CD8-positive, alpha-beta memory T cell (primary cell): ENCODE data around the gene LRRK1. TPM values are rescaled to one million over a fixed set of nuclear protein-coding genes. Genes with fewer than 3 reads are reported as not detected.

Experiments used
- CTCF ChIA-PET: fragments of 350-600 bp; sonication (Branson Sonifier 250); formaldehyde crosslinking; loops from one replicate; lab custom pipeline; 2021; ENCODE audit warnings: antibody characterized with exemption; lab: Charles Lee
- POLR2A ChIA-PET: fragments of 350-600 bp; sonication (Branson Sonifier 250); formaldehyde crosslinking; loops from one replicate; lab custom pipeline; 2021; ENCODE audit warnings: antibody characterized with exemption; lab: Charles Lee
- DNase-seq, 5 donors: peaks; one replicate each; pipeline versions ENCODE4 v3.0.0 to v3.0.0-alpha.2; 2020 to 2022; ENCODE audit warnings: mixed read lengths in 1 of 5
- H3K27ac ChIP-seq: one replicate; pipeline ENCODE4 v1.7.0; 2013; ENCODE audit warnings: low read depth, mild to moderate bottlenecking, low read length, moderate library complexity
- H3K27me3 ChIP-seq: 2 replicates; pipeline ENCODE4 v1.7.0; 2013; ENCODE audit warnings: low read length, mild to moderate bottlenecking; ENCODE audit not compliant: insufficient read depth, poor library complexity, severe bottlenecking
- H3K36me3 ChIP-seq: 2 replicates; pipeline ENCODE4 v1.7.0; 2013; ENCODE audit warnings: mild to moderate bottlenecking, low read length, moderate library complexity; ENCODE audit not compliant: insufficient read depth
- H3K4me1 ChIP-seq: 2 replicates; pipeline ENCODE4 v1.7.0; 2013; ENCODE audit warnings: mild to moderate bottlenecking, low read length, moderate library complexity; ENCODE audit not compliant: insufficient read depth
- H3K4me3 ChIP-seq: 2 replicates; pipeline ENCODE4 v1.7.0; 2013; ENCODE audit warnings: mild to moderate bottlenecking, low read length
- H3K9me3 ChIP-seq: 2 replicates; pipeline ENCODE4 v1.7.0; 2013; ENCODE audit warnings: mild to moderate bottlenecking, low read length
- H3K27ac Mint-ChIP-seq, 8 donors: one replicate each; pipeline ENCODE4 v1.8.0; 2020 to 2021; ENCODE audit warnings: mixed read lengths in 8 of 8, mild to moderate bottlenecking in 6 of 8, inconsistent platforms in 3 of 8, moderate library complexity in 3 of 8
- H3K27me3 Mint-ChIP-seq, 2 donors: one replicate each; pipeline ENCODE4 v1.8.0; 2020 to 2021; ENCODE audit warnings: mixed read lengths in 2 of 2, mild to moderate bottlenecking in 1 of 2, moderate library complexity in 1 of 2
- H3K36me3 Mint-ChIP-seq, 3 donors: one replicate each; pipeline ENCODE4 v1.8.0; 2020 to 2021; ENCODE audit warnings: mixed read lengths in 3 of 3, inconsistent platforms in 1 of 3, mild to moderate bottlenecking in 1 of 3
- H3K4me1 Mint-ChIP-seq, 3 donors: one replicate each; pipeline ENCODE4 v1.8.0; 2020 to 2021; ENCODE audit warnings: mixed read lengths in 3 of 3, inconsistent platforms in 1 of 3, mild to moderate bottlenecking in 1 of 3
- H3K4me3 Mint-ChIP-seq, 7 donors: one replicate each; pipeline ENCODE4 v1.8.0; 2020 to 2021; ENCODE audit warnings: mixed read lengths in 7 of 7, mild to moderate bottlenecking in 6 of 7, moderate library complexity in 4 of 7, inconsistent platforms in 2 of 7
- H3K9me3 Mint-ChIP-seq, 5 donors: one replicate each; pipeline ENCODE4 v1.8.0; 2020 to 2022; ENCODE audit warnings: mixed read lengths in 5 of 5, mild to moderate bottlenecking in 3 of 5, moderate library complexity in 2 of 5, inconsistent platforms in 1 of 5
- polyA plus RNA-seq: library from polyadenylated mRNA; unstranded; fragments of 300-500 nt; fragmentation: Illumina TruSeq; gene quantifications from one replicate; pipeline ENCODE4 v1.2.3, GENCODE V29; 2021
- total RNA-seq, 2 experiments: library from RNA; stranded (reverse); gene quantifications; one replicate each; pipeline ENCODE4 v1.2.3, GENCODE V29; 2021

The LRRK1 gene
- total and polyA plus RNA-seq, 3 experiments from 2014 or later, result 0.31 to 0.79 TPM; not detected in 1

GRCh38 chr15:101088271-101088670 lies 169.1 kb downstream of the LRRK1 start:
- no peaks in the 10 kb centered on the region for H3K36me3 Mint-ChIP-seq
- Histone ChIP-seq H3K27ac (no peak overlapping the region), H3K9me3 (no peaks in the 10 kb centered on the region), H3K27me3 (no peaks in the 10 kb centered on the region), H3K4me3 (no peak overlapping the region), H3K4me1 (no peaks in the 10 kb centered on the region), H3K36me3 (no peaks in the 10 kb centered on the region)
- H3K27ac Mint-ChIP-seq, result no peak overlapping the region
- POLR2A ChIA-PET, result no interaction called here
- H3K4me1 Mint-ChIP-seq, result no peaks in the 10 kb centered on the region
- peaks cover 2 to 6% of the 10 kb centered on the region in 2 donors for H3K27me3 Mint-ChIP-seq
- DNase-seq, result no peak
- CTCF ChIA-PET, result interaction anchor here (0.6 to 5.0 kb wide), 7 partner anchors 117 to 175 kb away, joined by 3 to 43 read pairs (median 3); partner anchors contain the start of gene CHSY1
- H3K9me3 Mint-ChIP-seq, result no peaks in the 10 kb centered on the region
- H3K4me3 Mint-ChIP-seq, result no peak overlapping the region

- peak; percentile 64 to 79 (median 69) for DNase-seq
- H3K27ac ChIP-seq, result no peak overlapping the region
- peaks cover 5 to 10% of the 10 kb centered on the region in 2 donors for H3K27me3 Mint-ChIP-seq
- peaks cover 0 to 2% (median 0%) of the 10 kb centered on the region in 3 donors for H3K4me1 Mint-ChIP-seq
- H3K4me1 ChIP-seq, result no peaks in the 10 kb centered on the region
- ChIA-PET CTCF (interaction anchor here (0.6 to 5.0 kb wide), 12 partner anchors 73 to 175 kb away, joined by 3 to 43 read pairs (median 5); no protein-coding TSS in a partner anchor), POLR2A (no interaction called here)
- H3K4me3 Mint-ChIP-seq, result no peak overlapping the region
- no peaks in the 10 kb centered on the region for H3K9me3 ChIP-seq
- H3K36me3 ChIP-seq, result no peaks in the 10 kb centered on the region
- no peaks in the 10 kb centered on the region for H3K27me3 ChIP-seq
- H3K36me3 Mint-ChIP-seq, result no peaks in the 10 kb centered on the region
- H3K9me3 Mint-ChIP-seq, result no peaks in the 10 kb centered on the region
- no peak overlapping the region for H3K4me3 ChIP-seq
- no peak overlapping the region for H3K27ac Mint-ChIP-seq
These were observed 169.8 kb downstream of the LRRK1 start for GRCh38 chr15:101088788-101089578.

GRCh38 chr15:101089579-101090427 lies 170.6 kb downstream of the LRRK1 start:
- Histone ChIP-seq H3K4me3 (no peak overlapping the region), H3K27me3 (no peaks in the 10 kb centered on the region), H3K27ac (no peak overlapping the region), H3K36me3 (no peaks in the 10 kb centered on the region), H3K9me3 (no peaks in the 10 kb centered on the region), H3K4me1 (no peaks in the 10 kb centered on the region)
- ChIA-PET CTCF (interaction anchor here (0.9 to 2.5 kb wide), 11 partner anchors 25 to 170 kb away, joined by 3 to 19 read pairs (median 5); partner anchors contain the start of gene CHSY1), POLR2A (no interaction called here)
- Mint-ChIP-seq H3K4me3 (no peak overlapping the region), H3K27ac (no peak overlapping the region), H3K4me1 (peaks cover 0 to 4% (median 0%) of the 10 kb centered on the region in 3 donors), H3K27me3 (peaks cover 9 to 10% of the 10 kb centered on the region in 2 donors), H3K9me3 (no peaks in the 10 kb centered on the region), H3K36me3 (no peaks in the 10 kb centered on the region)
- DNase-seq, result no peak

GRCh38 chr15:101090428-101090790 lies 171.3 kb downstream of the LRRK1 start:
- Histone ChIP-seq H3K4me1 (no peaks in the 10 kb centered on the region), H3K27me3 (no peaks in the 10 kb centered on the region), H3K27ac (no peak overlapping the region), H3K4me3 (no peak overlapping the region), H3K9me3 (no peaks in the 10 kb centered on the region), H3K36me3 (no peaks in the 10 kb centered on the region)
- Mint-ChIP-seq H3K27me3 (peaks cover 9 to 12% of the 10 kb centered on the region in 2 donors), H3K9me3 (no peaks in the 10 kb centered on the region), H3K4me3 (no peak overlapping the region), H3K36me3 (no peaks in the 10 kb centered on the region), H3K27ac (no peak overlapping the region), H3K4me1 (peaks cover 0 to 4% (median 0%) of the 10 kb centered on the region in 3 donors)
- DNase-seq, result no peak
- ChIA-PET POLR2A (no interaction called here), CTCF (interaction anchor here (1.0 to 2.5 kb wide), 9 partner anchors 24 to 170 kb away, joined by 3 to 19 read pairs (median 5); partner anchors contain the start of gene CHSY1)

GRCh38 chr15:101091080-101092017 lies 172.2 kb downstream of the LRRK1 start:
- POLR2A ChIA-PET, result no interaction called here
- Mint-ChIP-seq H3K4me3 (no peak overlapping the region), H3K4me1 (peaks cover 0 to 4% (median 0%) of the 10 kb centered on the region in 3 donors), H3K36me3 (no peaks in the 10 kb centered on the region), H3K27ac (no peak overlapping the region), H3K27me3 (peaks cover 9 to 12% of the 10 kb centered on the region in 2 donors), H3K9me3 (no peaks in the 10 kb centered on the region)
- H3K4me3 ChIP-seq, result no peak overlapping the region
- no peaks in the 10 kb centered on the region for H3K4me1 ChIP-seq
- H3K9me3 ChIP-seq, result no peaks in the 10 kb centered on the region
- no peak for DNase-seq
- no peaks in the 10 kb centered on the region for H3K36me3 ChIP-seq
- no peak overlapping the region for H3K27ac ChIP-seq
- H3K27me3 ChIP-seq, result no peaks in the 10 kb centered on the region
- CTCF ChIA-PET, result interaction anchor here (1.5 to 2.6 kb wide), 6 partner anchors 83 to 166 kb away, joined by 5 to 19 read pairs (median 7); partner anchors contain the start of gene CHSY1

GRCh38 chr15:101092156-101092866 lies 173.2 kb downstream of the LRRK1 start:
- Mint-ChIP-seq H3K9me3 (no peaks in the 10 kb centered on the region), H3K4me1 (peaks cover 0 to 4% (median 0%) of the 10 kb centered on the region in 3 donors), H3K27me3 (peaks cover 12% of the 10 kb centered on the region in 2 donors), H3K27ac (no peak overlapping the region), H3K36me3 (no peaks in the 10 kb centered on the region), H3K4me3 (no peak overlapping the region)
- ChIA-PET CTCF (interaction anchor here (2.6 kb wide), 1 partner anchor 165 kb away, joined by 10 read pairs; no protein-coding TSS in a partner anchor), POLR2A (no interaction called here)
- no peak overlapping the region for H3K27ac ChIP-seq
- no peaks in the 10 kb centered on the region for H3K4me1 ChIP-seq
- H3K27me3 ChIP-seq, result no peaks in the 10 kb centered on the region
- DNase-seq, result no peak
- no peaks in the 10 kb centered on the region for H3K36me3 ChIP-seq
- H3K4me3 ChIP-seq, result no peak overlapping the region
- no peaks in the 10 kb centered on the region for H3K9me3 ChIP-seq

GRCh38 chr15:101092867-101093202 lies 173.7 kb downstream of the LRRK1 start:
- Histone ChIP-seq H3K36me3 (no peaks in the 10 kb centered on the region), H3K9me3 (no peaks in the 10 kb centered on the region), H3K4me1 (no peaks in the 10 kb centered on the region), H3K4me3 (no peak overlapping the region), H3K27me3 (no peaks in the 10 kb centered on the region), H3K27ac (no peak overlapping the region)
- Mint-ChIP-seq H3K27me3 (peaks cover 12 to 15% of the 10 kb centered on the region in 2 donors), H3K9me3 (no peaks in the 10 kb centered on the region), H3K27ac (no peak overlapping the region), H3K4me3 (no peak overlapping the region), H3K36me3 (no peaks in the 10 kb centered on the region), H3K4me1 (peaks cover 0 to 4% (median 0%) of the 10 kb centered on the region in 3 donors)
- CTCF ChIA-PET, result interaction anchor here (2.6 kb wide), 1 partner anchor 165 kb away, joined by 10 read pairs; no protein-coding TSS in a partner anchor
- DNase-seq, result no peak
- POLR2A ChIA-PET, result no interaction called here
